SK-N-SH (cell line): ENCODE results near the gene C1S. TPM values are rescaled to one million over a fixed set of nuclear protein-coding genes. Genes with fewer than 3 reads are reported as not detected.

Source experiments
- CTCF ChIA-PET: fragments of 300-600, 350-600 bp; formaldehyde crosslinking; extraction: SDS; loops from one replicate; lab custom pipeline; 2021; lab: Yijun Ruan, JAX
- POLR2A ChIA-PET: fragments of 350-600 bp; sonication (Branson Sonifier 250); formaldehyde crosslinking; extraction: SDS; loops from one replicate; lab custom pipeline; 2020; ENCODE audit warnings: antibody characterized with exemption, inconsistent platforms; lab: Yijun Ruan, JAX
- DNase-seq: peaks from one replicate; pipeline ENCODE4 v3.0.0; 2012
- H2AFZ ChIP-seq: fragments of 200-600 bp; sonication (generic); 2 replicates; pipeline ENCODE4 v1.8.1; 2016; ENCODE audit warnings: antibody characterized with exemption, mild to moderate bottlenecking, low read depth
- H3F3A ChIP-seq: fragments of 200-600 bp; sonication (generic); replicated peaks from 2 replicates; pipeline ENCODE3; 2016; ENCODE audit warnings: antibody characterized with exemption, mild to moderate bottlenecking; ENCODE audit not compliant: insufficient read depth
- H3K27ac ChIP-seq, 2 experiments: fragments of 200-500 bp in 1 of 2; fragments of 200-600 bp in 1 of 2; sonication (Bioruptor generic) in 1 of 2; sonication (generic), shearing (Covaris generic) in 1 of 2; 2 replicates each; pipeline versions ENCODE4 v1.5.1 to v1.6.1; 2014 to 2016; ENCODE audit warnings: low read depth in 2 of 2, inconsistent platforms in 1 of 2, low read length in 1 of 2, mild to moderate bottlenecking in 1 of 2, mixed read lengths in 1 of 2
- H3K27me3 ChIP-seq: fragments of 200-600 bp; sonication (generic), shearing (Covaris generic); 2 replicates; pipeline ENCODE4 v1.6.1; 2016; ENCODE audit warnings: mixed run types; ENCODE audit not compliant: insufficient read depth
- H3K36me3 ChIP-seq, 2 experiments: fragments of 200-500 bp in 1 of 2; fragments of 200-600 bp in 1 of 2; sonication (Bioruptor generic) in 1 of 2; sonication (generic) in 1 of 2; replicated peaks in 1 of 2; 2 replicates each; pipeline versions ENCODE3 to v1.5.1; 2014 to 2016; ENCODE audit warnings: low read length in 1 of 2, mild to moderate bottlenecking in 1 of 2; ENCODE audit not compliant: insufficient read depth in 2 of 2, control insufficient read depth in 1 of 2
- H3K4me1 ChIP-seq, 2 experiments: fragments of 200-500 bp in 1 of 2; fragments of 200-600 bp in 1 of 2; sonication (Bioruptor generic) in 1 of 2; sonication (generic), shearing (Covaris generic) in 1 of 2; 2 replicates each; pipeline versions ENCODE4 v1.5.1 to v1.6.1; 2014 to 2016; ENCODE audit warnings: low read depth in 1 of 2, low read length in 1 of 2, mixed run types in 1 of 2; ENCODE audit not compliant: insufficient read depth in 2 of 2, control insufficient read depth in 1 of 2
- H3K4me2 ChIP-seq: fragments of 200-600 bp; sonication (generic), shearing (Covaris generic); 2 replicates; pipeline ENCODE4 v1.6.1; 2017; ENCODE audit warnings: mixed run types
- H3K4me3 ChIP-seq, 2 experiments: fragments of 200-500 bp in 1 of 2; fragments of 200-600 bp in 1 of 2; sonication (Bioruptor generic) in 1 of 2; sonication (generic), shearing (Covaris generic) in 1 of 2; 2 replicates each; pipeline versions ENCODE4 v1.5.1 to v1.8.1; 2014 to 2016; ENCODE audit warnings: low read depth in 2 of 2, inconsistent platforms in 1 of 2, low read length in 1 of 2, mild to moderate bottlenecking in 1 of 2, mixed read lengths in 1 of 2, moderate library complexity in 1 of 2
- H3K79me2 ChIP-seq: fragments of 200-600 bp; sonication (generic); 2 replicates; pipeline ENCODE4 v1.8.1; 2017; ENCODE audit warnings: mild to moderate bottlenecking; ENCODE audit not compliant: insufficient read depth
- H3K9ac ChIP-seq: fragments of 200-600 bp; sonication (generic); 2 replicates; pipeline ENCODE4 v1.6.1; 2017; ENCODE audit warnings: mixed run types
- H3K9me2 ChIP-seq: fragments of 200-600 bp; sonication (generic); 2 replicates; pipeline ENCODE4 v1.6.1; 2017; ENCODE audit warnings: mixed run types
- H3K9me3 ChIP-seq: fragments of 200-600 bp; sonication (generic); 2 replicates; pipeline ENCODE4 v1.6.1; 2017; ENCODE audit warnings: mixed run types, mild to moderate bottlenecking, moderate library complexity
- H4K20me1 ChIP-seq: fragments of 200-600 bp; sonication (generic); 2 replicates; pipeline ENCODE4 v1.6.1; 2017; ENCODE audit warnings: mild to moderate bottlenecking, mixed run types; ENCODE audit not compliant: insufficient read depth
- CHD2 ChIP-seq: fragments of 150-350 bp; IDR thresholded peaks from 2 replicates; pipeline ENCODE4 v1.6.1; 2018; ENCODE audit warnings: low read length; ENCODE audit not compliant: partially characterized antibody
- CTCF ChIP-seq: fragments of 200-600 bp; sonication (generic); IDR thresholded peaks from 2 replicates; pipeline ENCODE4 v1.6.1; 2017; ENCODE audit warnings: antibody characterized with exemption, mild to moderate bottlenecking, moderate library complexity
- ELF1 ChIP-seq: IDR thresholded peaks from 2 replicates; pipeline ENCODE4 v1.4.0; 2012
- EP300 ChIP-seq, 2 experiments: IDR thresholded peaks; 2 replicates each; pipeline versions ENCODE4 v1.4.0 to v1.6.1; 2012; ENCODE audit warnings: borderline replicate concordance in 1 of 2, low read depth in 1 of 2, low read length in 1 of 2
- EZH2phosphoT487 ChIP-seq: fragments of 200-600 bp; sonication (generic); IDR thresholded peaks from 2 replicates; pipeline ENCODE4 v1.6.1; 2017; ENCODE audit warnings: low read depth, mixed run types, mild to moderate bottlenecking, antibody characterized with exemption, moderate library complexity, borderline replicate concordance
- FOSL2 ChIP-seq: IDR thresholded peaks from 2 replicates; pipeline ENCODE4 v1.4.0; 2012; ENCODE audit warnings: low read depth, mild to moderate bottlenecking, moderate library complexity, borderline replicate concordance
- FOXM1 ChIP-seq: IDR thresholded peaks from 2 replicates; pipeline ENCODE4 v1.4.0; 2012; ENCODE audit warnings: low read depth, mild to moderate bottlenecking
- JUND ChIP-seq: IDR thresholded peaks from 2 replicates; pipeline ENCODE4 v1.4.0; 2012
- MAX ChIP-seq: IDR thresholded peaks from 2 replicates; pipeline ENCODE4 v1.4.0; 2012; ENCODE audit warnings: low read depth
- MEF2A ChIP-seq: IDR thresholded peaks from 2 replicates; pipeline ENCODE4 v1.4.0; 2012; ENCODE audit warnings: low read depth, borderline replicate concordance
- MXI1 ChIP-seq: IDR thresholded peaks from 2 replicates; pipeline ENCODE4 v1.6.1; 2012; ENCODE audit warnings: mild to moderate bottlenecking, low read depth, low read length, improper control_type of control experiment
- NRF1 ChIP-seq: IDR thresholded peaks from 2 replicates; pipeline ENCODE4 v1.6.1; 2012; ENCODE audit warnings: low read depth, mild to moderate bottlenecking, low read length
- PBX3 ChIP-seq: IDR thresholded peaks from 2 replicates; pipeline ENCODE4; 2012
- POLR2AphosphoS5 ChIP-seq: IDR thresholded peaks from 2 replicates; pipeline ENCODE4 v1.6.1; 2012; ENCODE audit warnings: low read depth, low read length
- RCOR1 ChIP-seq: fragments of 150-350 bp; IDR thresholded peaks from 2 replicates; pipeline ENCODE4 v1.6.1; 2017; ENCODE audit warnings: antibody characterized with exemption, low read length
- RXRA ChIP-seq: IDR thresholded peaks from 2 replicates; pipeline ENCODE4 v1.4.0; 2012; ENCODE audit warnings: low read depth, mild to moderate bottlenecking, borderline replicate concordance
- TCF12 ChIP-seq: IDR thresholded peaks from 2 replicates; pipeline ENCODE4 v1.4.0; 2012
- YY1 ChIP-seq: IDR thresholded peaks from 2 replicates; pipeline ENCODE4 v1.4.0; 2012; ENCODE audit warnings: low read depth, mild to moderate bottlenecking
- ZBTB33 ChIP-seq: IDR thresholded peaks from 2 replicates; pipeline ENCODE4 v1.4.0; 2012; ENCODE audit warnings: low read depth, borderline replicate concordance
- WGBS: methylation state at CpG from one replicate; pipeline ENCODE4 v1.1.6; 2017; ENCODE audit warnings: low lambda C conversion rate; 5-methylcytosine and 5-hydroxymethylcytosine counted together
- polyA plus RNA-seq, 3 experiments: library from polyadenylated mRNA; depleted of rRNA; stranded (reverse); fragments of >200 nt; gene quantifications; 2 replicates each; pipeline ENCODE4 v1.2.3, GENCODE V29; 2012
- TF ChIP-seq, protein P1 (sequence below): IDR thresholded peaks from 2 replicates; pipeline ENCODE4 v1.6.1; 2012; ENCODE audit warnings: mild to moderate bottlenecking, low read depth, low read length, moderate library complexity

The C1S gene
- polyA plus RNA-seq, 1 of the 3 experiments (the other 2 are of a cell fraction) = 14.5 TPM

- TF ChIP-seq, protein P1, sequence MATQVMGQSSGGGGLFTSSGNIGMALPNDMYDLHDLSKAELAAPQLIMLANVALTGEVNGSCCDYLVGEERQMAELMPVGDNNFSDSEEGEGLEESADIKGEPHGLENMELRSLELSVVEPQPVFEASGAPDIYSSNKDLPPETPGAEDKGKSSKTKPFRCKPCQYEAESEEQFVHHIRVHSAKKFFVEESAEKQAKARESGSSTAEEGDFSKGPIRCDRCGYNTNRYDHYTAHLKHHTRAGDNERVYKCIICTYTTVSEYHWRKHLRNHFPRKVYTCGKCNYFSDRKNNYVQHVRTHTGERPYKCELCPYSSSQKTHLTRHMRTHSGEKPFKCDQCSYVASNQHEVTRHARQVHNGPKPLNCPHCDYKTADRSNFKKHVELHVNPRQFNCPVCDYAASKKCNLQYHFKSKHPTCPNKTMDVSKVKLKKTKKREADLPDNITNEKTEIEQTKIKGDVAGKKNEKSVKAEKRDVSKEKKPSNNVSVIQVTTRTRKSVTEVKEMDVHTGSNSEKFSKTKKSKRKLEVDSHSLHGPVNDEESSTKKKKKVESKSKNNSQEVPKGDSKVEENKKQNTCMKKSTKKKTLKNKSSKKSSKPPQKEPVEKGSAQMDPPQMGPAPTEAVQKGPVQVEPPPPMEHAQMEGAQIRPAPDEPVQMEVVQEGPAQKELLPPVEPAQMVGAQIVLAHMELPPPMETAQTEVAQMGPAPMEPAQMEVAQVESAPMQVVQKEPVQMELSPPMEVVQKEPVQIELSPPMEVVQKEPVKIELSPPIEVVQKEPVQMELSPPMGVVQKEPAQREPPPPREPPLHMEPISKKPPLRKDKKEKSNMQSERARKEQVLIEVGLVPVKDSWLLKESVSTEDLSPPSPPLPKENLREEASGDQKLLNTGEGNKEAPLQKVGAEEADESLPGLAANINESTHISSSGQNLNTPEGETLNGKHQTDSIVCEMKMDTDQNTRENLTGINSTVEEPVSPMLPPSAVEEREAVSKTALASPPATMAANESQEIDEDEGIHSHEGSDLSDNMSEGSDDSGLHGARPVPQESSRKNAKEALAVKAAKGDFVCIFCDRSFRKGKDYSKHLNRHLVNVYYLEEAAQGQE = no peak
- no peak for TF ChIP-seq ELF1
Measured at GRCh38 chr12:7058850-7059395, 1.6 kb upstream of the C1S start (continued).

DNA sequence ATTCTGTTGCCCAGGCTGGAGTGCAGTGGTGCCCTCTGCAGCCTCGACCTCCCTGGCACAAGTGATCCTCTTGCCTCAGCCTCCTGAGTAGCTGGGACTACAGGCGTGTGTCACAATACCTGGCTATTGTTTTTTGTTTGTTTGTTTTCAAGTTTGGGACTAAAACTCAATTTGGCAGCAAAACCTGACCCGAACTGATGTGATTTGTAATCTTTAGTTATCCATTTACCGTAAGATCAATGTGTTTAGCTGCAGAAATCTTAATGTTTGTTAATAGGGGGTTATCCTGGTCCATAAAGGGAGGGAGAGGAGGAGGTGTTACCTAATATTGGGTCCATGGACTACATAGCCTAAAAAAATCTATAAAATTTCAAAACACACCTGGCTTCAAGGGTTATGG, 738 bp upstream of the C1S start:
- H3K27me3 ChIP-seq = peaks cover 27% of the 10 kb centered on the region; the same call in 1 of the 2 replicates
- POLR2A ChIA-PET = interaction anchor here (0.7 kb wide), 1 partner anchor 84 kb away, joined by 7 read pairs; no protein-coding TSS in a partner anchor
- no peak for TF ChIP-seq ZBTB33
- TF ChIP-seq MAX = no peak
- TF ChIP-seq RXRA = no peak
- TF ChIP-seq EZH2phosphoT487 = no peak
- TF ChIP-seq TCF12 = no peak
- no peak for TF ChIP-seq RCOR1
- TF ChIP-seq CTCF = no peak
- no peak for TF ChIP-seq POLR2AphosphoS5
- no peak for TF ChIP-seq YY1
- no peak for TF ChIP-seq ELF1
- no peak for TF ChIP-seq NRF1
- no peak for TF ChIP-seq FOXM1
- no peak for TF ChIP-seq EP300 (IDR thresholded peaks at IDR 0.05; ENCODE audit: borderline replicate concordance in 1 of 2, low read depth in 1 of 2, low read length in 1 of 2)
- no peak for TF ChIP-seq MEF2A
- no peak for TF ChIP-seq MXI1
- no peak for TF ChIP-seq CHD2
- TF ChIP-seq FOSL2 = no peak
- no peak for TF ChIP-seq JUND
- no peak for TF ChIP-seq PBX3
- TF ChIP-seq, all 33 proteins: peak for 0
- no peaks in the 10 kb centered on the region for H4K20me1 ChIP-seq
- H3K4me2 ChIP-seq = no peak overlapping the region
- no peak overlapping the region for H3K9ac ChIP-seq
- WGBS = 70% methylated on average over 4 of the region's 4 CpGs
- H3K36me3 ChIP-seq = no peaks in the 10 kb centered on the region
- no peaks in the 10 kb centered on the region for H3K9me3 ChIP-seq
- DNase-seq = no peak
- H2AFZ ChIP-seq = no peak overlapping the region
- H3F3A ChIP-seq = no peaks in the 10 kb centered on the region
- CTCF ChIA-PET = interaction anchor here (1.0 to 1.7 kb wide), 9 partner anchors 9 to 52 kb away, joined by 3 to 11 read pairs (median 3); partner anchors contain the start of genes C1R, C1RL and LPCAT3
- no peaks in the 10 kb centered on the region for H3K79me2 ChIP-seq
- H3K4me1 ChIP-seq = no peaks in the 10 kb centered on the region
- H3K4me3 ChIP-seq = no peak overlapping the region
- H3K9me2 ChIP-seq = no peaks in the 10 kb centered on the region
- H3K27ac ChIP-seq = no peak overlapping the region
